SIG-M5 treated with dmso at 0.1 percent for 504 hours (cell line): Measurements from ENCODE around the gene NDUFAF5.

ENCODE experiments used
- DNase-seq: peaks from one replicate; lab custom pipeline; 2025; ENCODE audit not compliant: unreplicated experiment; lab: John Stamatoyannopoulos, UW

Gene NDUFAF5

DNA sequence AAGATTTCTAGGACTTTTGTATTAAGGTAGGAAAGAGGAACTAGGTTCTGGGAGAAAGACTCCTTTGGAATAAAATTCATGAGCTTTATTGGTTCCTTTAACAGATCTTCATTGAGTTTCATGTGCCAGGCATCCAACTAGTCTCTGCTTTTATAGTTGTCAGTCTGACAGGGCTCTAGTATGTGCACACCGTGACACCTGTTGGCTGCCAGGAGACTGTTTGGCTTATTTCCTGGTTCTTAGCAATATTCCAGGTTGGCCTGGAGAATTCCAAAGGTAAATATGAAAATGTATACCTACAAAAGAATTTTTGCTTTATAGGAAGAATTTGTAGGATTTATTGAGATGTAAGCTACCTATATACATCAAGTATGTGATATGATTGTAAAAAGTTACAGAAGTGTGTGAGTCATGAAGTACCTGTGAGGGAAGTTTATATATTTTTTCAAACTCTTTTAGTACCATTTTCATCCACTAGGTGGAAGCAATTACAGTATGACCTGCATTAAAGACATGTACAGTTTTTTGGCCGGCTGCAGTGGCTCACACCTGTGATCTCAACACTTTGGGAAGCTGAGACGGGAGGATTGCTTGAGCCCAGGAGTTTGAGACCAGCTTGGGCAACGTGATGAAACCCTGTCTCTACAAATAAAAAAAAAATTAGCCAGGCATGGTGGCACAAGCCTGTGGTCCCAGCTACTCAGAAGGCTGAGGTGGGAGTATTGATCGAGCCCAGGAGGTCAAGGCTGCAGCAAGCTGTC is 35.2 kb downstream of the NDUFAF5 start:
- DNase-seq: peak; percentile 67

- peak; percentile 36 for DNase-seq
Measured at GRCh38 chr20:13821876-13822275, 37.0 kb downstream of the NDUFAF5 start.

DNA sequence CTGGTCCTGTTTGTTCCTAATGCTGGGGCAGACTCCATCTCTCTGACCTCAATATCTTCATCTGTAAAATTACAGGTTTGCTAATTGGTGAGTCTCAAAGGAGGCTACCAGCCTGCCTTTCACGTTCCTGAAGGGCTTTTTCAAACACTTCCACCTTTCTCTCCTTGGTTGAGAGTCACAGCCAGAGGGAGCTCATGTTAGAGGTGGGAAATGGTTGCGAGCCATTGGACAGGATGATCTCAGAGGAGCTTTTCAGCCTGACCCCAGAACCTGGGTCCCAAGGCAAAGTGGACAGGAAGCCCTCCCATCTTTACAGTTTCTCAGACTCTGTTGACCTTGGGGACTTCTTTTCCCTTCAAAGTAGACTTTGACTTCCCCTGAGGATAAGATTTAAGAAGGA is 37.6 kb downstream of the NDUFAF5 start:
- DNase-seq: no peak

- DNase-seq: no peak
Measured at GRCh38 chr20:13824459-13824858, 39.6 kb downstream of the NDUFAF5 start.

DNA sequence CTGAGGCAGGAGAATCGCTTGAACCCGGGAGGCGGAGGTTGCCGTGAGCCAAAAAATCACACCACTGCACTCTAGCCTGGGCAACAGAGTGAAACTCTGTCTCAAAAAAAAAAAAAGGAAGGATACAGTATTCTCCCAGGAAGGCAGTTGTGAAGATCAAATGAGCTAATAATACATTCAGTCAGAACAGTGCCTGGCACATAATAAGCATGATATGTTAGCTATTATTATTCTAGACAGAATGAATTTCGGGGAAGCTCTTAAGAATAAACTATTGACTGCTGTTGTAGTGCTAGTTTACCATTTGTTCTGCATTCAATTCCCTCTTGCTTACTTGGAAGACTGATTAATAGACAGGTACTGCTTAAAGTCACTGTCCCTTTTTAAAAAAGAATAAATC is 40.6 kb downstream of the NDUFAF5 start:
- DNase-seq: no peak

DNA sequence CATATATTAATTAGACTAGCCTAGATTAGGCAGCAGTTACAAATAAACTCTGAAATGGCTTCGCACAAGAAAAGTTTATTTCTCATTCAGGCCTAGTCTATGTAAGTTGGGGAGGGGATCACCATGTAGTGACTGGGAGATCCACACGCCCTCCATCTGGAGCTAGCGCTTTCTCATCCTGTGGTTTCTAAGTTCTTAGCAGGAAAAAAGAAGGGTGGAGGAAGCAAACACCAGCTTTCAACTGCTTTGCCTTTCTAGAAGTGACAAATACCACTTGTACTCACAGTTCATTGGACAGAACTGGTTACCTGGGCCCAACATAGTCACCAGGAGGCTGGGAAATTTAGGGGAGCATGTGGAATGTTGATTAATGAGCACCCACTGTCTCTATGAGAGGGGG is 46.6 kb downstream of the NDUFAF5 start:
- DNase-seq: no peak

DNA sequence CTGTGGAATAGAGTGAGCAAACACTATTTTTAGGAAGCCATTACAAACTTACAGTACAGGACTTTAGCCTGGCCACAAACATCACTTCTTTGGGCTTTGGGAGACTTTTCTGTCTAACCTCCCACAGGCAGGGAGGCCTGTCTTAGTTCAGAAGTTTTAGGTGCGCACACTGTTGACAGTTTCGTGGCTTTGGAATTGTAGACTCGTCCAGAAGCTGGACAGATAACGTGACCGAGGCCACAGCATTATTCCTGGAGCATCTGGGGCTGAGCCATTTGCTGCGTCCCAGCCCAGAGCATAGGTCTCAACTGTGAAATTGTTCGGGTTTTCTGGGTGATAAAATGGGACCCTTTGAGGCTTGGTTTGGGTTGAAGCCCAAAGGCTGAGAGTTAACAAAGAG is 53.8 kb downstream of the NDUFAF5 start:
- no peak for DNase-seq

DNA sequence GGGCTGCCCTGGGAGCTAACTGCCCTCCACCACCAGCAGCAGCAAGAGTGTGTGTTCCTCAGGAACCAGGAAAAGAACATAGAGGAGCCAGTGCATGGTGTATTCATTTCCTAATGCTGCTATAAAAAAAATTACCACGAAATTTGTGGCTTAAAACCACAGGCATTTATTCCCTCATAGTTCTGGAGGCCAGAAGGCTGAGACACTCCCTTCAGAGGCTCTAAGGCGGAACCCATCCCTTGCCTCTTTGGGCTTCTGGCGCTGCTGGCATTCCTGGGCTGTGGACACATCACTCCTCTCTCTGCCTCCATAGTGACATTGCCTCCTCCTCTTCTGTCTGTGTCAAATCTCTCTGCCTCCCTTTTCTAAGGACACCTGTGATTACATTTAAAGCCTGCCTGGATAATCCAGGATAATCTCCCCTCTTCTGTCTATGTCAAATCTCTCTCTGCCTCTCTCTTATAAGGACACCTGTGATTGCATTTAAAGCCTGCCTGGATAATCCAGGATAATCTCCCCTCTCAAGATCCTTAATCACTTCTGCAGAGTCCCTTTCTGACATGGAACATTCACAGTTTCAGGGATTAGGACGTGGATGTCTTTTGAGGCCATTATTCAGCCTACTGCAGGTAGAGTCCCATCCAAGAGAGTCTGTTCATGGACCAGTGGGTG is 54.7 kb downstream of the NDUFAF5 start:
- DNase-seq: no peak

- no peak for DNase-seq
Measured at GRCh38 chr20:13840093-13840465, 55.3 kb downstream of the NDUFAF5 start.

- no peak for DNase-seq
Measured at GRCh38 chr20:13841206-13841605, 56.4 kb downstream of the NDUFAF5 start.

DNA sequence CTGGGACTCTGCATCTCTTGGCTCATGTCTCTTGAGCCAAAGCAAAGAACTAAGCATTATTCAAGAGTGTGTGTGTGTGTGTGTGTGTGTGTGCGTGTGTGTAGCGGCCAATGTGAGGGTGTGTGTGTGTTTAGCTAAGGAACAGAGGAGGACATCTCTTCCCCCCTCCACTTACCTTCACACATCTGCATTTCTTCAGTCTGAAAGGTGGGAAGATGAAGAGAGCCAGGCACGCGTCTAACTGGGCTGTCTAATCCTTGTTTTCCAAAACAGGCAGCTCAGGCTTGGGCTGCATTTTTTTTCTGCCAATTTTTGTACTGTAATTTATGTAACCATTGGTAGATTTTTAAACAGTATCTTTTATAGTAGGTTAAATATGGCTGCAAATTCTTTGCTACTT is 59.5 kb downstream of the NDUFAF5 start:
- no peak for DNase-seq

- no peak for DNase-seq
Measured at GRCh38 chr20:13851279-13851678, 66.5 kb downstream of the NDUFAF5 start.

DNA sequence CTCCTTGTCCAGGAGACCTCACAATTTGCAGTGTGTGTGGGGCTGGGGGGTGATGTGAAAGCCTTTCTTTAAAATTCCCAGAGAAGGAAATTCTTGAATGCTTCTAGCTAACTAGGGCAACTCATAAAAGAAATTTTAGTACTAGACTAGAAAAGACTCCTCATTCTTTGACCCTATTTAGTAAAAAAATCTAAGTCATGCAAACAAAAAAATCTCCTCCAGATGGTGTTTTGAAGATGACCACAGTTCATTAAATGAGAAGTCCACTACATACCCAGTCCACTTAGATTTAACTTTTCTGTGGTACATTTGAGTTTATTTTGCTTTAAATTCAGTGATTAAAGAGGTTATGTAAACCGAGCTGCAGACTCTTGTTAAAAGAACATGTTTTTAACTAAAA is 67.5 kb downstream of the NDUFAF5 start:
- DNase-seq: no peak

GRCh38 chr20:13855613-13856012 is 70.8 kb downstream of the NDUFAF5 start:
- no peak for DNase-seq

DNA sequence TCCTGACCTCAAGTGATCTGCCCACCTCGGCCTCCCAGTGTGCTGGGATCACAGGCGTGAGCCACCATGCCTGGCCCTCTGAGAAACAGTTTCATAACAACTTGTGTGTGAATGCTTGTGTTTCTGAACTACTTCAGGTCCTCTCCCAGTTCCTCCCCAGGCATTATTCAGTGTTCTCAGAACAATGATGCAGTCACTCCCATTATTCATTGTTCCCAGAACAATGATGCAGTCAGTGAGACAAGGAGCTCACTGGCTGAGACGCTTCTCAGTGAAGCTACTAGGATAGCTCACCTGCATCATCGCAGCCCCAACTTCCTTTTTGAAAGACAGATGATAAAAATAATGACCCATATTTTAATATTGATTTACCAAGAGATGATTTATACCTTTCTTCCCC is 71.5 kb downstream of the NDUFAF5 start:
- DNase-seq: no peak

GRCh38 chr20:13857304-13857703 is 72.5 kb downstream of the NDUFAF5 start:
- DNase-seq: no peak

- no peak for DNase-seq
Measured at GRCh38 chr20:13857961-13858360, 73.1 kb downstream of the NDUFAF5 start.

DNA sequence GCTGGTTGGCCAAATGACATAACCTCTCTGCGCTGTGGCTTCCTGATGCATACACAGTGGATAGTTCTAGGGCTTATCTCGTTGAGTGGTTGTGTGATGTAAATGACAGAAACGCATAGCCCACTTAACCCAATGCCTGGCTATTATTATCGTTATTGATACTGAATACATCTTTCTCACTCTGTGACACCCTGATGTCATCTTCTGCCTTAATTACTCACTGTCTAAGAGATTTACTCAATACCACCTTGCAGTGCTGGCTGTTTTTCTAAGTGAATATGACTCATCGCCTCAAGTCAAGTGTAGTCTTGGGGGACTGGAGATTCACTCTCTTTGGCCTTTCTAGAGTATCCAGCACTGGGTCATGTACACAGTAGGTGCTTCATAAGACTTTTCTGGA is 73.6 kb downstream of the NDUFAF5 start:
- peak; percentile 19 for DNase-seq

GRCh38 chr20:13858871-13859270 is 74.0 kb downstream of the NDUFAF5 start:
- DNase-seq: no peak

DNA sequence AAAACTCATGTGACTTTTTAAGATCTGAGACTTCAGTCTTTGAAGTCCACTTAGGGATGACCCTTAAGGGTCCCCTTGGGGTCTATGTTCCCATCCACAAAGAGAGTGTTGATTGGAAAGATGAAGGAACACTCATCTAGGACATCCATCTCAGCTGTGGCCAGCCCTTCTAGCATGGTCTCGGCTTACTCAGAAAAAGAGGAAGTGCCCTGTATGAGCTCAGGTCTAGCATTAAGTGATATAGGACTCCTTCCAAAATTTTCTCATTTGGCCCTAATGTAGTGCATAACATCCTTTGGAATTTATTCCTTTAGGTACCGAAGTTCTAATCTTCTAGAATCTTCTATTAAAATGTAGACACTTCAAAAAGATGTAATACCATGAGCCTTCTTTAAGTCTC is 77.4 kb downstream of the NDUFAF5 start:
- DNase-seq: peak; percentile 65

DNA sequence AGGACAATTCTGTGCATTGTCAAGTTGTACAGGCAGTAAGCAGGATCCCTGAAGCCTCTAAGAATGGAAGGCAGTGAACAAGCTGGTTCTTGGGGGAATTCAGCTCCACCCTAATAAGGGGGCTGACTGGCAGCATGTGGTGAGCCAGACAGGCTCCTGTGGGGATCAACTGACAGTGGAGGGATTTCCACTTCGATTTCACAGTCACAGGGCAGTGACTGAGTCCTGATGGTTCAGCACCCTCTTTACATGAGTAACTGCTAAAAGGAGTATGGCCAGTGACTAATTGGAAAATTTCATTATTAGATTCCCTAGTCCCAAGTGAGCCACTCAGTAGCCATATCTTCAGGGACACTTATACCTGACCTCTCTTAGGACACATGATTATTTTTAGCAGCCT is 78.4 kb downstream of the NDUFAF5 start:
- DNase-seq: no peak

GRCh38 chr20:13865156-13865555 is 80.3 kb downstream of the NDUFAF5 start:
- no peak for DNase-seq
